GM21526 (cell line): Measurements from ENCODE around the gene DCAF6.
A peak's percentile ranks its signal among the peaks of the same experiment; 100 is the strongest.
"Not testable (repeated sequence)": the region's sequence is repeated elsewhere in the genome, so short reads cannot be mapped to it uniquely, and the experiment has no call there.

Experiments
- ATAC-seq: cut with Tn5 transposase; IDR thresholded peaks from one replicate; pipeline ENCODE4 v1.9.1; 2021; ENCODE audit warnings: moderate library complexity; ENCODE audit not compliant: unreplicated experiment, low FRiP score

DCAF6 gene, protein sequence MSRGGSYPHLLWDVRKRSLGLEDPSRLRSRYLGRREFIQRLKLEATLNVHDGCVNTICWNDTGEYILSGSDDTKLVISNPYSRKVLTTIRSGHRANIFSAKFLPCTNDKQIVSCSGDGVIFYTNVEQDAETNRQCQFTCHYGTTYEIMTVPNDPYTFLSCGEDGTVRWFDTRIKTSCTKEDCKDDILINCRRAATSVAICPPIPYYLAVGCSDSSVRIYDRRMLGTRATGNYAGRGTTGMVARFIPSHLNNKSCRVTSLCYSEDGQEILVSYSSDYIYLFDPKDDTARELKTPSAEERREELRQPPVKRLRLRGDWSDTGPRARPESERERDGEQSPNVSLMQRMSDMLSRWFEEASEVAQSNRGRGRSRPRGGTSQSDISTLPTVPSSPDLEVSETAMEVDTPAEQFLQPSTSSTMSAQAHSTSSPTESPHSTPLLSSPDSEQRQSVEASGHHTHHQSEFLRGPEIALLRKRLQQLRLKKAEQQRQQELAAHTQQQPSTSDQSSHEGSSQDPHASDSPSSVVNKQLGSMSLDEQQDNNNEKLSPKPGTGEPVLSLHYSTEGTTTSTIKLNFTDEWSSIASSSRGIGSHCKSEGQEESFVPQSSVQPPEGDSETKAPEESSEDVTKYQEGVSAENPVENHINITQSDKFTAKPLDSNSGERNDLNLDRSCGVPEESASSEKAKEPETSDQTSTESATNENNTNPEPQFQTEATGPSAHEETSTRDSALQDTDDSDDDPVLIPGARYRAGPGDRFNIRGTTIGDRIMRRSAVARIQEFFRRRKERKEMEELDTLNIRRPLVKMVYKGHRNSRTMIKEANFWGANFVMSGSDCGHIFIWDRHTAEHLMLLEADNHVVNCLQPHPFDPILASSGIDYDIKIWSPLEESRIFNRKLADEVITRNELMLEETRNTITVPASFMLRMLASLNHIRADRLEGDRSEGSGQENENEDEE

DNA sequence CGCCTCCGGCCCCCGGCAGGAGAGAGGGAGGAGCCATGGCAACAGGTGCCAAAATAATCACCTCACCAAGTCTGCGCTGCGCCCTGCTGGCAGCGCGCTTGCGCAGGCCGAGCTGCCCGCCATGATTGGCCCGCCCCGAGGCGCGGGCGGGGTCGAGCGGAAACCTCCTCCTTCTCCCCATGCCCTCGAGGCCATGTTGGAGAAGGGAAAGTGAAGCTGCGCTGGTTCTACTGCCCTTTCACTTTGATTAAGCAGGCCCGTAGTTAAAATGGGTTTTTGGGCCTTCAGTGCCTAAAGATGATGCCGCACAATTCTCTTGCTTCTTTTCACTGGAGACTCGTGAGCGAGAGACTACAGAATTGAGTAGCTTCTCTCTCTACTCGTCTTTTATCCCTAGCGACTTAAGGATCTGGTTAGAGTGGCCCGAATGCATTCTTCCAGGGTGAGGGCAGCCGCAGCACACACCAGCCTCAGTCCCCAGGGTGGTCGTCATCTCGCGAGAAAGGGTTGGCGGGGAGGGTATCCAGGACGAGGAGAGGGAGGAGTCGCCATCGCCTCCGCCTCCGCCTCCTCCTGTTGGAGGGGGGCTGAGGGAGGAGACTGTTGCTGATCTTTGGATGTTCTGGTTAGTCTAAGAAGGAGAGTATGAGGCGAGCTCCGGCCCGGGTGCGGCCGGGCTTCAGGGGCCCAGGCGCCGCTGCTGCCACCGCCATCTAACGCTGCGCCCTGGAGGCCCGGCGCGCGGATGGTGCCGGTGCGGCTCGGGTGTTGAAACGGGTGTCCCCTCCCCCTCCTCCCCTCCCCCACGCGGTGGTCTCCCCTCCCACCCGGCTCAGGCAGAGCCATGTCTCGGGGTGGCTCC, at the start of gene DCAF6:
Gene DCAF6 (plus strand): TSS at position 616 of the 862 bp plus-strand sequence. CDS start 229 bp downstream, at position 845.
- peak; percentile 77 for ATAC-seq

DNA sequence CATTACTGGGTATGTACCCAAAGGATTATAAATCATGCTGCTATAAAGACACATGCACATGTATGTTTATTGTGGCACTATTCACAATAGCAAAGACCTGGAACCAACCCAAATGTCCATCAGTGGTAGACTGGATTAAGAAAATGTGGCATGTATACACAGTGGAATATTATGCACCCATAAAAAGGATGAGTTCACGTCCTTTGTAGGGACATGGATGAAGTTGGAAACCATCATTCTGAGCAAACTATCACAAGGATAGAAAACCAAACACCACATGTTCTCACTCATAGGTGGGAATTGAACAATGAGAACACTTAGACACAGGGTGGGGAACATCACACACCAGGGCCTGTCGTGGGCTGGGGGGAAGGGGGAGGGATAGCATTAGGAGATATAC, 49.3 kb upstream of the DCAF6 start:
- not testable (repeated sequence) for ATAC-seq

DNA sequence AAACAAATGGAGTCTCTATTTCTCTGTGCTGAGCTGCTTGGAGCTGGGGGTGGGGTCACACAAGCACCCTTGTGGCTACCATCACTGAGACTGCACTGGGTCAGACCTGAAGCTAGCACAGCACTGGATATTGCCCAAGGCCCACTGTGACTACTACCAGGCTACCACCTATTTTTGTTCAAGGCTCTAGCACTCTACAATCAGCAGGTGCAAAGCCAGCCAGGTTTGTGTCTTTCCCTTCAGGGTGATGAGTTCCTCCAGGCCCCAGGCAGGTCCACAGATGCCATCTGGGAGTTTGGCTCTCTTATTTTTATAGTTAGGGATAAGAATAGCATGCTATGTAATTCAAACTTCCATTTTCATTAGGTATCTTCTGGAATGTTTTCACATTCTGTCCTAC, 46.1 kb upstream of the DCAF6 start:
- no peak for ATAC-seq

DNA sequence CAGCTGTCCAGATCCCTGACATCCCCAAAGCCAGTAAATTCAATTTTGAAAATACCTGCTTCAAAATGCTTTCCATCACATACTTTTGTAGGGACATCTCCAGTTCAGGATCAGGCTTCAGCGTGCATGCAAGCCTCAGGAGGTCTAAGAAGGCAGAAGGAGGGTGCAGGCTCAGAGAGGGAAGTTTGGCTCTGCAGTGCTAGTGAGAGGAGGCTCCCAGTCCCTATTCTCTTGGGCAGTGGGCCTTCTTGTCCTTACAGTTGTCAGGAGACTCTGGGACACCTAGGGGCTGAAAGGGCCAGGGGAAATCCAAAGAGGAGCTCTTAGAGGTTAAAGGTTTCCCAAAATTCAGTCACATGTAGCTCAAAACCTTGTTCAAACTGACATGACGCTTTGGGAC, 42.7 kb upstream of the DCAF6 start:
- no peak for ATAC-seq

DNA sequence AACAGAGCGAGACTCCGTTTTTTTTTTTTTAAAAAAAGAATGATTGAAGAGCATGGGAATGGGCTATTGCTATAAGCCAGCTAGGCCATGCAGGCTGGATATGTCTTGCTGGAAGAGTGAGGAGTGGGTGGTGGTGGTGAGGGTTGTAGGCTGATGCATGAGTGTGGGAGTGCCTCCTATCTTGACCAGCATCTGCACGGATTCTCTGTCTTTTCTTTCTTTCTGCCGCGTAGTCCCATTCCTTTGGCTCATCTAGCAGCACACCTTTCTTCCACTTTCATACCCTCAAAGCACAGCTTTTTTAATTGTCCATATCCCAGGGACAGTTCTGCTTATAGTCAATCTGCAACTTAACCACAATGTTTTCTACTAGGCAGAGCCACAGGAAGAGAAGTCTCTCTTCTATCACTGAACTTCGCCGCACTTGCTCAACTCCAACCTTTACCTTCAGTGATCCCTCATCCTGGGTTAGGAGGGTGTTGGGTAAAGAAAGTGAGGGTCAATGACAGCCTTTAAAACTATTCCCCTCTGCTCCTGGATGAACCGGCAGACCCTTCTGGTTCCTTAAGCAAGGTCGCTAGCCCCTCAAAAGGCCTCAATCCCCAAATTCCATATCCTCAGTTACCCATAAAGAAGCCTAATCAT, 37.8 kb upstream of the DCAF6 start:
- no peak for ATAC-seq

DNA sequence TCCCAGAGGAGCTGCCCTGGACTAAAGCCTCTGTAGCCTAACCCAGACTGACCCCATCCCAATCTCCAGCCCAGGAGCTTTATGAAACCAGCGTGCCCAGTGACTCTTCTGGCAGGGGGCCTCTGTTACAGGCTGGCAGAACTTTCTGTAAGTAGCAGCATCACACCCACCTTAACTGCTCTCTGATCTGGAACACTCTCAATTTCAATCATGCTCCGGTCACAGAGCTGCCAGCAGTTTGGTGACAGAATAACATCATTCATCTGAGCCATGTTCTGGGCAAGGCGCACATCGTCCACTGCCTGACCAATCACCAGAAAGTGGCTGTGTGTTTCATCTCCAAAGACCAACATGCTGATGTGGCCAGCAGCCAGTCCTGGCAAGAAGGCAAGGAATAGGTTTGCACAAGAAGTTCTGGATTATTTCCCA, 37.2 kb upstream of the DCAF6 start:
- no peak for ATAC-seq

DNA sequence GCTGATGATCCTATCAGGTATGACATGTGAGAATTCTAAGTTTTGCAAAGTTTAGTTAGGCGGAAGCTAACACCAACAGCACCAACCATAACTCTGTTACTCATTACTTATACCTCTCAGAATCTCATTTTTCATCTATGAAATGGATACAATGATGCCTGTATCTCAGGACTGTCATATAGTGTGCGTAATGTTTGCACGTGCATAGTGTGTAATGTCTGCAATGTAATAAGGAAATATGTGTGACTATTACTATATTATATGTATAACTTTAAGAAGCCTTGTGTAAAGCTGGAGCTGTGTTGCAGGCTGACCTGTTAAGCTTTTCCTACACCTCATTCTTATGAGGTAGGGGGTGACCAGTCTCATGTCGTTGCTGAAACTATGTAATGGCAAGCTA, 35.6 kb upstream of the DCAF6 start:
- no peak for ATAC-seq

DNA sequence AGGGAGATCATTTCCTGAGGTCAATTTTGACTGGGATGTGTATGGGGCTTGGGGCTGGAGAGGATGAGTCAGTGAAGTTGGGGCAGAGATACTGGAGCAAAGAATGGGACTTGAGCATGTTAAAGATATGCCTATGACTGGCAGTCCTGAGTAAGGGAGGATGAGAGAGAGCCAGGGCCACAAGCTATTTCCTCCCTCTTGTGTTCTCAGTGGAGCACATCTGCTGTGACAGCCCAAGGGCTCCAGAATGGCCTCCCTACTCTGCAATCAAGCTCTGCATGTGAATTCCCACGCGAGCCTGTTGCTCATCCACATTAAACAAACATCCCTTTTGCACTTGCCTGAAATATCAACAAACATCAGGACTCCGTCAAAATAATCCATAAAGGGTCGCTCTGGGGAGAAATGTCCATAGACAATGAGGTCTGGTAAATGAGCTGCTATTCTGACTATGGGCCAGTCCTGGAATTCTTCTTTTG, 31.8 kb upstream of the DCAF6 start:
- no peak for ATAC-seq

DNA sequence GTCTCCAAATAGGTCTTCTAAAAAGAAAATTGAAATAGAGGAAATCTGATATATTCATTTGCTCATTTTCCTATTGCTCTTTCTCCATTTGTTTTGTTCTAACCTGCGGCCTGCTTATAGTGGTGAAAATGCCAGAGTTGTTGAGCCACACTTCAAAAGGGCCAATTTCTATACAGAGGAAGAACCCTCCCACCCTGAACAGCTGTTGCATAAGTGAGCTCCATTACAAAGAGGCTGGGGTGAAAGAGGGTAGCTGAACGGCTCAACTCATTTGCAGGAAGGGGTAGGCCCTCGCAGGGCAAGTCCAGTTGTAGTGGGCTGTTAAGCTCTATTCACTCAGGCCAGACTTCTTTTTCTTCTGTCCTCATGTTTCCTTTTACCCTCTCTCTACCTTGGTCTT, 31.3 kb upstream of the DCAF6 start:
- ATAC-seq = no peak

DNA sequence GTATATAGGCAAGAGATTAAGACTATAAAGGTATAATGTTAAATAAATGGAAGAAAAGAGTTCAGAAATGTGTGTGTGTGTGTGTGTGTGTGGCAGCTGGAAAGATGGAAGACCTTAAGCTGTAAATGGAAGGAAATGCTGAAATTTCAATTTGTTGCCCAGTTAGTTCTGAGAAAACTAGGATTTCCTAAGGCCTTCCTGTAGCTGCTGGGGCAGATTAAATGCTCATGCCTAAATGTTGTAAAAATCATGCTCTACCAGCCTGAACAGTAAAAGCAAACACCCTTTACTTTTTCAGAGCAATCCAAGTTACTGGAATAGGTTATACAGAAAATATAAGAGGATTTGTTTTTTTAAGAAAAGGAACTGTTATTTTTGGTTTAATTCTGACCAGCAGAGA, 30.8 kb upstream of the DCAF6 start:
- ATAC-seq = no peak

DNA sequence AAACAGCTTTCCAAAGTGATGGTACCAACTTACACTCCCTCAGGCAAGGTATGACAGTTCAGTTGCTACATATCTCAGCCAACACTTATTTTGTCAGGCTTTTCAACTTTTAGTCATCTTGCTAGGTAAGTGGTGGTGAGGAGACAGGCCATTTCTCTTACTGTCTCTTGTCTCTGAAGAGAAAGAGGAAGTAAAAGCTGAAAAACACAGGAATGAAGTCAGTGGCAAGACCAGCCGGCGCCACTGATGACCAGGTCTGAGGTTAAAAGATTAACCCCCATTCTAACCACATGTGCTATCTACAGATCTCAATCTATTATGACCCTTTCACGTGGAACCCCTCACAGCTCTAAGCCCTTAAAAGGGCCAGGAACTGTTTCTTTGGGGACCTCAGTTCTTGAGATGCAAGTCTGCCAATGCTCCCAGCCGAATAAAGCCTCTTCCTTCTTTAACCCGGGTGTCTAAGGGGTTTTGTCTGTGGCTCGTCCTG, 26.7 kb upstream of the DCAF6 start:
- no peak for ATAC-seq

DNA sequence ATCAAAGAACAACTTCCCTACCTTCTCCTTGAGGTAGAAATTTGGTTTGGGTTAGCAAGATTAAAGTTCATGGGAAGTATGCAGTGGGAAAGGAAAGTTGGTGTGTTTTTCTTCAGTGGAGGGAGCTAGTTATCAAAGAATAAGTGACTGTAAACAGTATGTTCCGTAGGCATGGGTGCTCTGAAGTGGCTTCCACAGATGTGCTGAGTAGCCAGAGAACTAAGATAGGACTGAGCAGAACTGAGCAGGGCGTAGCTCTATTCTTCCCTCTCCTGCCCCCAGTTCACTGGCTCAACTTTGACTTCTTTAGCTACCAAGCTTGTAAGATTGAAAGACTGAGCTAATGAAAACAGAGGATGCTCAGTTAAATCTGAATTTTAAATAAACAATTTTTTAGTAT, 26.0 kb upstream of the DCAF6 start:
- ATAC-seq = no peak

DNA sequence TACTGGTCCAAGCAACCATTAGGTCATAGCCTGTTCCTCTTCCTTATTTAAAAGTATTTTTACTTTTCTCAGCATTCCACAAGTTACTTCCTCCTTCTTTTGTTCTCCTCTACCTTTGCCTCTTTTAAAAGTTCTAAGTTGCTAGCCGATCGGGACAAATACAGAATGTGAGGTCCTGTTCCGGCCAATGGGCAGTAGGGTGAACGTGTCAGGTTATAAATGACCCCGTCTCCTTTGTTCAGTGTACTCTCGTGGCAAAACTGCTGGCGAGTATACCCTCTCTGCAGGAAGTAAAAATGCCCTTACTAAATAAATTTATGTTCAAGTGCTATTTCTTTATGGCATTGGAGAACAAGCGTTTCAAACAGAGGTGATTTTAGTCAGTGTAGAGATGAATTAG, 25.1 kb upstream of the DCAF6 start:
- no peak for ATAC-seq

DNA sequence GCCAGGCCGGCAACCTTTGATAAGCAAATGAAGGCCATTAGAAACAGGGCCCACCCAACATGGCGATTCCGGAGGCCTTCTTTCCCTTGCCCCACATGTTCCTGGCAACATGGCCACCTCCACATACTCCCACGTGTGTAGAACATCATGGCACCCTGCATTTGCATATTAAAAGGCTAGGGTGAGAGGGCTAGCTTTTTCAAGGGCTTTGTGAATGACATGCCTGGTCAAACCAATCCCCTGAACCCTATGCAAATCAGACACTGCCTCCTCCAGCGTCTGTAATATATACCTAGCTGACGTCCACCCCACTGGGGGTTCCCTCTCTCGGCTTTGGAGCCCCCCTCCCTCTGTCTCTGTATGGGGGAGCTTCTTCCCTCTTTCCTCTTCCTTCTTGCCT, 24.2 kb upstream of the DCAF6 start:
- no peak for ATAC-seq

DNA sequence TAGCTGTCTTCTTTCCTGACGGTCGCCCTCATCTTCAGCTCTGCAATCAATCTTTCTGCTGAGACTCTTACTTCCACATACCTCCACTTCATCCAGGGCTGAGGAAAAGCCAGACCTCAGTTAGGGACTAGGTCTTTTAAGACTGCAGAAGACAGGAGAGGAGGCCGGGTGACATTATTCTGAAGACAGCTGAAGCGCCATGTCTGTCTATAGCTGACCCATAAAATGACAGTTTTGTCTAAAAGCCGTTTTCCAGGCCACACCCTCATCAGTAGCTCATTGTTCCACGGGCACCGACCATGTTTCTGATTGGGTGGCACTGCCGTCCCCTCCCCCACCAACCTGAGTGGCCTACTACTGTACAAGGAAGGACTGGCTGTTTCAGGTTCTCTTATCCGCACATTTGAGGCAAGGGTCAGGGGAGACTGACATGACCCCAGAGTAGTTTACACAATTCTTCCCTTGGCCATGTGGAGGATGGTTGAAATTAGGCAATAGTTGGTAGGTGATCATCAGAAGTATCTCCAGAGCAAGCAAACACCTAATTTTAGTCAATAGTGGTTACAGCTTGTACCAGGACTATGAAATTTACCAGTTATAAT, 22.5 kb upstream of the DCAF6 start, which contains the start of gene ADCY10:
Gene ADCY10 (minus strand): TSS at position 240 of the 602 bp plus-strand sequence. CDS start 8,994 bp downstream, outside the sequence.
- ATAC-seq = no peak

DNA sequence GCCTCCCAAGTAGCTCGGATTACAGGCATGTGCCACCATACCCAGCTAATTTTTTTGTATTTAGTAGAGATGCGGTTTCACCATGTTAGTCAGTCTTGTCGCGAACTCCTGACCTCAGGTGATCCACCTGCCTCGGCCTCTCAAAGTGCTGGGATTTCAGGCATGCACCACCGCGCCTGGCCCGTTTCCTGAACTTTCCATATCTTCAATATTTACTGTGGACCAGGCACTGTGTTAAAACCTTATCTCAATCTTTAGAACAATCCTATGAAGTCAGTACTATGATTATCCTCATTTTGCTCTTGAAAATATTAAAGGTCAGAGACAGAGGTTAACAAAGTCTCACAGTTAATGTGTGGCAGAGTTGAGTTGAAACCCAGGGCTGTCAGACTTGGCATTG, 20.9 kb upstream of the DCAF6 start:
- ATAC-seq = no peak

DNA sequence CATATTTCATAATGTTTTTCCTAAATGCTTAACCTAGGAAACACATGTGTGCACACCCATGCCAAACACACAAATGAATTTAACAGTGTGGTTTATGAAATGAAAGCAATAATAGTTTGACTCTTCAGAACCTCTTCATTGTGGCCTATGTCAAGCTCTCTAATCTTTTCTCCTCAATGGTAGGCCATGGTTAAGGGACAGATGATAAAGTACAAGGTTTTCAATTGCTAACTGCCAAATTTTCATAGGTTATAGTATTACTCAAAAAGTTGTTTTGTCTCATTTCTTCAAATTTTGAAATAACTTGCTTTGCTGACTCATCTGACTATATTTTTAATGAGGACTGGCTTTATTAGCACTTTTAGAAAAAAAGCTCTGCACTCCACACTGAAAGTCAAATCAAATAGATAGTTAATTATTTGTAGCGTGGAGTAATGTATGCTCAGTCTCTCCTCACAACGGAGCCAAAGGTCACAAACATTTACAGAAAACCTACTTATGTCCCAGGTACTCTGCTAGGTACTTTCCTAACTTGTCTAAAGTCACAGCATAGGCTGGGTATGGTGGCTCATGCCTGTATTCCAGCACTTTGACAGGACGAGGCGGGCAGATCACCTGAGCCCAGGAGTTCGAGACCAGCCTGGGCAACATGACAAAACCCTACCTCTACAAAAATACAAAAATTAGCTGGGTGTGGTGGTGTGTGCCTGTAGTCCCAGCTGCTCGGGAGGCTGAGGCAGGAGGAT, 19.5 kb upstream of the DCAF6 start:
- ATAC-seq = no peak

DNA sequence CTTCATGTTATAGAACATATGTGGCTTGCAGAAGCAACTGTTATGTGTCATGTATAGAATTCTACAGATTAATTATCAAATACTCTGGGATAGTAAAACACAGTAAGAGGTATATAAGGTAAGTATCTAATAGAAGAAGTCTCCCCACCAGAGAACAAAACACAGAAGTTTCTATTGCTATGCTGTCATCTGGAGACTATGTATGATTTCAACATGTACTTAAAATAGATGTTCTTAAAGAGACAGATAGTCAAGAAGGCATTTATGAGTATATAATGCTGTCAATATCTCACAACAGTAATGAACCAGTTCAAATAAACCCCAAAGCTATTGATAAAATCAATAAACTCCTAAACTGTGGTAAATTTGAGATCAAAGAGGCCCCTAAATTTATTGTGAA, 14.5 kb upstream of the DCAF6 start:
- no peak for ATAC-seq
